GM21737 (cell line): Measurements from ENCODE around the gene MSN.

Experiments
- ATAC-seq: cut with Tn5 transposase; IDR thresholded peaks from one replicate; pipeline ENCODE4 v1.9.1; 2021; ENCODE audit warnings: mild to moderate bottlenecking, moderate library complexity; ENCODE audit not compliant: unreplicated experiment

Gene MSN

DNA sequence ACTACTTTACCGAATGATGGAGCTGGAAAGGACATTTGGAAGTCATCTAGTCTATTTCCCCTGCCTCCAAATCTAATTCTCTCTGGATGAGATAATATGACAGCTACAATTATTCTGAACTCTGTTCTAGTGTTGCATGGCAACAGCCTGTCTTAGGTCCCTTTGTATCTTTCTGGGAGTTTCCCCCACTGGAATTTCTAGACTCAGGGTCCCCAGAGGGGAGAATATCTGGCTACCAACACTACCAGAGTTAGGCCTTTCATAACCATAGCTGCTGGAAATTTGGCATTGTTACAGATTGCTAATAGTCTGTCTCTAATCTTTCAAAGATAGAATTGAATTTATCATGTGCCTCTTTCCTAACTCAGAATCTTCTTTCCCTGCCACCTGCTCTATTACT is 4.5 kb downstream of the MSN start:
- no peak for ATAC-seq

GRCh38 chrX:65673857-65674203 is 6.4 kb downstream of the MSN start:
- no peak for ATAC-seq

DNA sequence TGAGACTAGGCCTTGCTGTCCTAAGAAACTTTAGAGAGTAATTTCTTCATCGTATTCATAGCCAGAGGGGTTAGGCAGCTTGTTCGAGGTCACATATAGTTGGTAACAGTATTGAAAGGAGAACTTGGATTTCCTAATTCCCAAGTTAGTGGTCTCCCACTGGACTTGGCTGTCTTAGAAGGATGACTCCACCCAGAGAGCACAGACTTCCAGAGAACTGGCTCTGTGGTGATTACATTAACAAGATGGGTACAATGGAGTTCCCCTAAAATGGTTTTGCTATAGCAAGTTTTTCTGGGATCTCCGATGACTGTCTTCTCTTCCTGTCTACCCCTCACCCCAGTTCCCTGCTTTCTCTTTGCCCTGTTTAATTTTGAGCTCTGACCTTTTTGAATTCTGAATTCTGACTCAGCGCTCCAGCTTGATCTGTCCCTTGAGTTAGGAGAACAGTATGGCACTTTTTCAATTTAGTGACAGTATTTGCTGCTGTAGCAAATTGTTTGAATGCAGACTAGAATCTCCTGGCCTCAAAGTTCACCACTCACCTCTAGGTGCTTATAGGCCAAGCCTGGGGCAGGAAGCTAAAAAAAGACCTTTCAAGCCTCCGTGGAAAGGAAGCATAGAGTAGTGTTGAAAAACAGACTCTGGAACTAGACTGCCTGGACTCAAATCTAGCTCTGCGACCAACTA is 6.9 kb downstream of the MSN start:
- ATAC-seq = no peak

GRCh38 chrX:65677954-65678469 is 10.6 kb downstream of the MSN start:
- ATAC-seq = no peak

DNA sequence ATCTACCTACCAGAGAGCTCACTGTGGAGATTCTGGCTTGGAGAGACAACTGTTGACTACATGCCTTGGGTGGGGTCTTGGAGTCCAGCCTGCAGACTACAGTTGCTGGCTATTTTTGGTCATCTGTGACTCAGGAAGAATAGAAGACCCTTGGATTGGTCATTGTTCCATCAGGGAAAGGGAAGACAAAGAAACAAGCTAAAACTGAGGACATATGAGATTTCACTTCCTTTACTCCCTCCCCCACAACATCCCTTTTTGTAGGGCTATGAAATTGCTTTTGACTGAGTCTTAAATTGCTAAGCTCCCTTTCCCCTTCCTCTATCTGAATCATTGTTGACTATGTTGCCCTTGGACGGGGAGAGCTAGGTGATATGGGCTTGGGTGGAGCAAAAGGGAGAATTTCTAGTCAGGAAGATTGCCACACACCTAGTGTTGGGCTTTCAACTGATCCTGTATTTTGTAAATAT is 11.7 kb downstream of the MSN start:
- ATAC-seq = no peak

GRCh38 chrX:65681810-65682209 is 14.4 kb downstream of the MSN start:
- no peak for ATAC-seq

DNA sequence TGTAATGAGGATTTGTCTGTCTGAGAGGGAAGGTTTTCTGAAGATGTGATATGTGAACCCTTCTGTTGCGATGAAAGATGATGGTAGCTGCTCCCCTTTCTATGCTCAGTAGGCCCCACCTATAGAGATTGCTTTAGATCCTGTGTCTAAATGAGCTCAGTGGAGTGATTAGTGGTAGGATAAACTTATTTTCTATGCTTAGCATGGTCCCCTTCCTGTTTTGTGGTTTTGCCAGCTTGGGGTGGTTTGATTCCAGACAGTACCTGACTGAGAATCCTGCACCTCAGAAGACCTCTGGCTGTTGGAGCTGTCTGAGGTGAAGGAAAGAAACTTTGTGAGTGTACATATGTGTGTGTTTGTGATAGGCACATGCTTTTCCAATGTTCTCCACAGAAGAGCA is 17.7 kb downstream of the MSN start:
- ATAC-seq = no peak

GRCh38 chrX:65686236-65686635 is 18.8 kb downstream of the MSN start:
- no peak for ATAC-seq

DNA sequence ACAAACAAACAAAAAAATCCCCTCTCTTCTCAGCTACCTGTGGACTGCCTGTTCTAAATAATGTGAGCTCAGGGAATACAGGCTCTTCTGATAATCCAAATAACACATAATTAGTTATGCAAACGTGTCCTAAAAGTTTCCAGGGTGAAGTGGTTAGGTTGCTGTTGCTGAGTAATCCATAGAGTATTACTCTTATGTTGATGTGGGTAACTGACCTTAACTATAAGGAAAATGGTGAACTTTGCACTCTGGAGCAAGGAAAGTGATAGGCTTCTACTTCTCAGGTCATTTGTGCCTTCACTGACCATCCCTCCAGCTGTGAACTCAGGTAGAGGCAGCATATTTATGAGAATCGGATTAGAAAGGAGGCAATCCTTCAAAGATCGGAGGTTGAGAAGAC is 19.9 kb downstream of the MSN start:
- ATAC-seq = no peak

DNA sequence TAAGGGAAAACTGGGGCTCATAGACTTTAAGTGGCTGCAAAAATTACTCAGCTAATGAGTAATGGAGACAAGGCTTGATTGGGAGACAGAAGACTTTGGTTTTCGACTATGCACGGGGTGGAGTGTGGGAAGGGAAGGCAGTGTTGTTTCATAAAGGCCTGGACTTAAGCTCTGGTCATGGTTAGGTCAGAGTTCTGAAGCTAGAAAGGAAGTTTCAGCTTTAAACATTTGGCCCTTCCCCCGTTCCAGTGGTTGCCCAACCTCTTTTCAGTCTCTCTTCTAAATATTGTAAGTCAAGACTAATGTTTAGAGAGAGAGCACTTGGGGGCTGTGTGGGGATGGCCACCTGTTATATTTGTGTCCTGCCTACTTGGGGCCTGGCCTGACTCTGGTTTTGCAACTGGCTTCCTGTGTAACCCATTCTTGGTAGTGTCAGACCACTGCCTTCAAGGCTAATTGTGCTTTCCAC is 21.0 kb downstream of the MSN start:
- peak; percentile 85 for ATAC-seq

DNA sequence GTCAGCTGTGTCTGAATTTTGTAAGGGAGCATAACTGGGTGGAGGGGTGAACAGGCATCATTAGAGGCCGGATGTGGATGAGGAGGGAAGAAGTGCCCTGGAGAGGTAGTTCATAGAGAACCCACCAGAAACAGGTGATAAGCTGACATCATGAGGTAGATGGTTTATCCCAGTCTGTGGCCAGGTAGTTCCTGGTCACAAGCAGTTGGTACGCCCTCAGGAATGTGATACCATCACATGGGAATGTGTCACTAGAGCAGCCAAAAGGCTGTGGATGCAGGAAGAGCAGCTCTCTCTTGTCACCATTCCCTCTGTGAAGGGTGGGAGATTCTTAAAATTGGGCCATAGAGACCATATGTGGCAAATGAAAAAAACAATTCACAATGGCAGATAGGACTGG is 21.9 kb downstream of the MSN start:
- ATAC-seq = no peak

- ATAC-seq = no peak
Measured at GRCh38 chrX:65690057-65690855, 22.8 kb downstream of the MSN start.

GRCh38 chrX:65695849-65696449 is 28.5 kb downstream of the MSN start:
- ATAC-seq = no peak

DNA sequence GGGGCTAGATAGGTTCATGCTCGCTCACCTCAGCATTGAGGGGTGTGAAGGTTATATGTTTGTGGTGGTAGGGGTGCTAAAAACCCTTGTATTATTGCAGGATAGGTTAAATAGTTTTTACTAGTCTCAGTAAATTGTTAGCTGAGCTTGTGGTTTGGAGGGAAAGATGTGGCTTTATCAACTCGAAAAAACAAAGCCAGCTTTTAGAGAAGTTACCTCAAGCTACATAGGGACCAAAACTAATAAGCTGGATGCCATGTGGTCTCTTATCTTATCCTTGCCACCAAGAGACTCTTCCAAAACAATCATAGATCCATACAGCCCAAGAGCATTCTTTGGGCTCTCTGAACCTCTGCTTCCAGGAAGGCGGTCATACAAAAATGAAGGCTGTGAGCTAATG is 29.2 kb downstream of the MSN start:
- ATAC-seq = no peak

GRCh38 chrX:65697211-65697641 is 29.8 kb downstream of the MSN start:
- no peak for ATAC-seq

DNA sequence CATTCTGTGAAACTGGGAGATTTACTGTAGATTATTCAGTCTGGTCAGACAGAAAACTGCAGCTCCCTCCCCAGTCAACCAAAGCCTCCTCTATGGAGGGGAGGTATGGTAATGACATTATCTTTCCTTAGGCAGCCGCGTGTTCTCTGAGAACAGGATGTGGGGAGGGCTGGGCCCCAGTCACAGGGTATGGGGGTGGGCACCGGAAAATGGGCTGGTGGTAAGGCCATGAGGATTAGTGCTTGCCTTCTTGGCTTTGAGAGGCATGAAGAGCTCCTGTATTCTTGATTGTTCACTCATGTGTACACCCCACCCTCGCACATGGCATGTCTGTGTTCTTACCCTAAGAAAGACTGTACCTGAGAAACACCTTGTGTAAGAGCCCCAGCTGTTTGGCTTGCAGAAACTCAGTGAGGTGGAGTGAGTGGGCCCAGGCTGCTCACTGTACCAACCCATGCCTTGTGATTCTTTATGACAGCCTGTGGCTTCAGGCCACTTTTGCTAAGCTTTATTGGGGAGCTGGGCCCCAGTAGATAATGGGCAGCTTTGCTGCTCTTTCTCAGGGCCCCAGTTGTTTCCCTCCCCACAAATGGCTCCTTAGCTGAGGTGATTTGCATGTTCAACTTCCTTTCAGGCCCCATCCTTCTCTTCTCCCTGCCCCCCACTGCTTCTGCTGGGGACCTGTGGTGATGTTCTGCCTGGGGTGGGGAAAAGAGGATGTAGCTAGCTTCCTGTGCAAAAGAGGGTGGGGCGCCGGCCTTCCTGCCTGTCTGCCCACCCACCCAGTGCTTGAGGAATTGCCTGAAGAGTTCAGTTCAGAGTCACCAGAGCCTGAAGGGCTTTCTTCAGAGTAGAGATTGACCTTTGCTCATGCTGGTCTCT is 30.7 kb downstream of the MSN start:
- ATAC-seq = peak; percentile 54

- ATAC-seq = no peak
Measured at GRCh38 chrX:65702956-65703355, 35.5 kb downstream of the MSN start.

DNA sequence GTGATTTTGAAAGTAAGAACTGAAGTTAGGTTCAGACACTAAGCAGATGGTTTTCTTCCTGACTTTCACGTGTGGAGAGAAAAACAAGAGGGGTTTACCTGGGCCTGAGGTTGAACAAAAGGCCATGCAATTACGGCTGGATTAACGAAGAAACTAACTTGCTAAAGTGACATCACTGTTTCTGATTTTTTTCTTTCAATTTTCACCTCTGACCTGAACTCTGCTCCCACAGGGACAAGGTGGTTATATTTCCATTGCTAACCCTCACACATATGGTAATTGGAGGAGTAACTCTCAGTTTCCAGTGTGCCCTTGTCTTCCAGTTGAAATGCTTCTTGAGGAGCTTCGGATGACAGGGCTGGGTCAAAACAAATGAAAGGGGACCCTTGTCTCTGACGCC is 38.0 kb downstream of the MSN start:
- no peak for ATAC-seq

- ATAC-seq = no peak
Measured at GRCh38 chrX:65706041-65706828, 38.8 kb downstream of the MSN start.

DNA sequence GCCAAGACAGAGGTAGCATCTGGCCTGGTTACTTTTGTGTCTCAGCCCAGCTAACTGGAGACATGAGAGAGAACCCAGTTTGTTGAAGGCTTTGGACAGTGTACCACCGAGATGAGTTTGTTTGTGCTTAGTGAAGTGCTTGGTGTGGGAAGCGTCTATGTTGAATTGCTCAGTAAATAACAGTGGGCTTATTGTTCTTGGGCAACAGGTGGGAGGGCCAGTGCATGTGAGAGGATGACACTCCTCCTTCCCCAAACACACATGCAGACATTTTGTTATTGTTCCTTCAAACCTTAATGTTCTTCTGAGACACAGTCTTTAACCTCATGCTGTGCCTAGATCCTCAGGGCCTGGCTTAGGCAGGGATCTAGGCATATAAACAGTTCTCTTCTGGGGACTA is 39.7 kb downstream of the MSN start:
- no peak for ATAC-seq
